GM10847 (cell line): Measurements from ENCODE around the gene ATL1.

Experiments
- POLR2A ChIP-seq: IDR thresholded peaks from 2 replicates; pipeline ENCODE4 v1.6.1; 2011; ENCODE audit not compliant: insufficient read length; ENCODE audit errors: extremely low read depth

The ATL1 gene

DNA sequence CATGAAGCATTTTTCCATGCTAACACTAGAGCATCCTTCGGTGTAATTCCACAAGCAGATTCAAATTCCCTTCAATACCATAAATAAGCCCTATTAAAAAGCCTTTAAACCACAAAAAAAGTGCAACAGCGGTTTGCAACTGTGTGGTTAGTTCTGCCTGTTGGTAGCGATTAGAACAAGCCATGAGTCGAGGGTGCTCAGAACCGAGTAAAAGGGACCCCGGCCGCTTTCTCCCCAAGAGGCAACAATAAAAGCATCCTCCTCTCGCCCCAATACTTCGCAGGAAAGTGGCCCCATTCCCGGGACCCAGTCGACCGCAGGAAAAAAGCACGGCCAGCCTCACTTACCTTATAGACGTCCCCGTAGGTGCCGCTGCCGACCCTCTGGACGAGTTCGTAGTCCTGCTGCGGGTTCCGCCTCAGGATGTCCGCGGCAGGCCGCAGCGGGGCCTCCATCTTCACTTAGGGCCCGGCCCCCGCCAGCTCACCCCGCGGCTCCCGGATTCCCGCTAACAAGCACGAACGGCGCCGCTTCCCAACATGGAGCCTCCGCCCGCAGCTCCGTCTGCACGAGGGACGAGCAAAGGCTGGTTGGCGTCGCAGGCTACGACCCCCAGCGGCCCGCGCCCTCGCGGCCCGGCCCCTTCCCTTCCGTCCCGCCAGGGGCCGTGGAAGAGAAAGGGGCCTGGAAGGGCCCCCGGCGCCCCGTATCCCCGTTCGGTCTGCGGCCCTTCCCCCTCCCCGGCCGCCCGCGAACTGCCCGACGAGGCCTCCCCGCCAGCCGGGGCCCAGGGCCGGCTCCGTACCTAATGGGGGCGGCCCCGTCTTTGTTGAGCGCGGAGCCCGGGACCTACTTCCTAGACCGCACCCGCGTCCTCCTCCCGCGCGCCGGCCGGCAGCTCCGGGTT lies 28.1 kb upstream of the ATL1 start:
- no peak for TF ChIP-seq POLR2A

DNA sequence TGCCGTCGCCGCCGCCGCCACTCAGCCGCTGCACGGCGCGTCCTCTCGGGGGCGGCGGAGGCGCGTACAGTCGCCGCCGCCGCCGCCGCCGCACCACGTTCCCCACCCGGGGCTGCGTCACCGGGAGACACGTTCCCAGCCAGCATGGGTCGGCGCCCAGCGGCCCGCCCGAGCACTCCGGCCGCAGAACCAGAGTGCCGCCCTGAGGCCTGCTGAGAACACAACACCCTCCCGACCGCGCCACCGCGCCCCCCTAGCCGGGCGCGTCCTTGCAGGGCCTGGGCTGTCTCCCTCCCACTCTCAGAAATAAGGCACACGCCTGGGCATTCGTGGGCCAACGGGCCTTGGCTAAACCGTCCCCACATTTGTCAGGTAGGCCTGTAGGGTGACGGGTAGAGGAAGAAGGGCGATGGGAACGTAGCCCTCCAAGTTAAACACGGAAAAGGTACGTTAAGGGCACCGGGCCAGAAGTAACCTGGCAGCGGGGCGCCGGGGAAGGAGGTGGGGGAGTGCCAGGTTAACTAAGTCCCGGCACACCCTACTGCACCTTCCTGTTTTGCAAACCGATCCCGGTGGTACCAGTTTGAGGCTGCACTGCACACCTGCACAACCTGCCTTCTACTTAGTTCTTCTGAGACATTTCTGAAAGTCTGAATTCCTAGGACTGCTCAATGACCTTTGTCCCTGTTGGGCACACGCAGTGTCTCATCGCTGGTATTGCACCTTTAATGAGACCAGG lies 27.3 kb upstream of the ATL1 start, which contains the start of gene MAP4K5:
TSS of gene MAP4K5 (minus strand) at position 68 of the 739 bp plus-strand sequence. CDS start 520 bp downstream, outside the sequence.
- TF ChIP-seq POLR2A: peak; percentile 51

DNA sequence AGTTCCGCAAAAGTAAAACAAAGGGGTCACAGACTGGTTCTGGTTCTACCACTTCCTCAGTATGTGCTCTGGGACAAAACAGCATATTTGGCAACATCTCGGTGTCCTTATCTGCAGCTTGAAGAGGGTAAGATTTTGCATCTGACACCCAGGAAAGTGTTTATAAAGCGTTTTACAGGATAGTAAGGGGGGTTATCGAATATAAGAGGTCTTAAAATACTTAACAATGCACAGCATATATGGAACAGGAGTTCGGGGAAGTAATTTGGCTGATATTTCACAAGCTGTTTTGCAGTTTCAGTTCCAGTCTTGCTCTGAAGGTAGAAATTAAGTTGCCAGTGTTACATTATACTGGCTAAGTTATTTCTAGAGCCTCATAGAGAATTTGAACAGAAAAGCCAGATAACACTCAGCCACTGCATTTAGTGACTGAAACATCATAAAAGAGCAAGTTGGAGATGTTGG lies 26.7 kb upstream of the ATL1 start:
- no peak for TF ChIP-seq POLR2A

DNA sequence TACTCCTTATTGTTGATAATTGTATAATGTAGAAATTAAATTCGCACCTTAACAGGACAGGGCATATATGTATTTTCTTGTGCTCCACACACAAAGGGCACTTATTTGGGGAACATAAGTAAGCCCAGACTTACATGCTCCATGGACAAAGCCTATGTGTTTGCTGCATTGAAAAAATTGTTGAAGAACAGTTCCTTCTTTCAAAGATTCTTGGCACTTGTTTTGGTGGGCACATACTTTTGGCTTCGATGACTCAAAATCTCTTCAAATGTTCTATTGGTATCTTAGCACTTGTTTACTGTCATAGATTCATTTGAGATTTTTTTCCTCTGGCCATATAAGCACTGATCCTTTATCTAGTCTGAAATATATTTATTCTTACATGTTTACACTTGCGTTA lies 26.1 kb upstream of the ATL1 start:
- TF ChIP-seq POLR2A: no peak

DNA sequence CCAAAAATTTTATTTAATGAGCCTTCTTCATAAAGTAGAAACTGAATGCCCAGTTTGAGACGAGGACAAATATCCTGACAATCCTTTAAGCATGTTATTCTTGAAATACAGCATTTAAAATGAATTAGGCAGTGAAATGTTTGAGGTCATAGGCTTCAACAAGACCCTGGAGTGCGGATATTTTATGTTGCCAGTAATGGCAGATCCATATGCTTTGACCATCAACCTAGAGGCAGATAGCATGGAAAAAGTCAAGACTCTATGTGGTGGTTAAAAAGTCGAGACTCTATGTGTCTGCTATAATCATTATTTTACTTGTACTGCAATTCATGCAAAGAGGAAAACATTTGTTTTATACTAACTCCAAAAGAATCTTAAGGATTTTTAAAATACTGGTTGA lies 25.5 kb upstream of the ATL1 start:
- TF ChIP-seq POLR2A: no peak

DNA sequence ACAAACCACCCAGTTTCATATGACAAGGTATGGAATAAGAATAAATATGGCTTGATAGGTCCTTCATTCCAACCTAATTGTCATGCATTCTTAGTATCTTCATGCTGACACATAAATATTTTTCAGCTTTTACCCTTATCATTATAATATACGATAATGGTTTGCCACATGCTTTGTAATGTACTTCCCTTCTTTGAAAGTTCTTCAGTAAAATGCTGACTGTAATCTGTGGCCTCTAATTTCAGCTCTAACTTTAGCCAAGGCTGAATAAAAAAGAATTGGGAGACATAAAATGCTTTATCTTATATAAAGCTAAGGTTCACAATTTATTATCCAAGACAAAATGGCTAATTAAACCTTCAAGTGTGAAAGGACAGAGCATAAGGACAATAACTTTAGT lies 24.9 kb upstream of the ATL1 start:
- no peak for TF ChIP-seq POLR2A

DNA sequence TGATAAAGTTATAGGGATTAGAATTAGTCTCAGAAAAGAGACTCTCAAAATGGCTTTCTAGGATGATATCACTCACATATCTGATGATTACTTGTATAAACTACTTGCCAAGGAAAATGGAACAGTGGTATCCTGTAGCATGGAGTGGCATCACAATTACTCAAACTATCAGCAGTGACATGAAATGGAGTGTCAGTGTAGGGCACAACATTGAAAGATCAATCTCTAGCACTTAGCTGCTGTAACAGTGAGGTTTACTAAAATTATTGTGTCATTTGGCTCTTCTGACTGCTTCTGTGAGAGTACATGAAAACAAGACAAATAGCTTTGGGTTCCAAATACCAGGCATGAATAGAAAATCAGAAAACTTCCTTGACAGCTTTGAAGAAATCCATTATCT lies 20.9 kb upstream of the ATL1 start:
- TF ChIP-seq POLR2A: no peak

DNA sequence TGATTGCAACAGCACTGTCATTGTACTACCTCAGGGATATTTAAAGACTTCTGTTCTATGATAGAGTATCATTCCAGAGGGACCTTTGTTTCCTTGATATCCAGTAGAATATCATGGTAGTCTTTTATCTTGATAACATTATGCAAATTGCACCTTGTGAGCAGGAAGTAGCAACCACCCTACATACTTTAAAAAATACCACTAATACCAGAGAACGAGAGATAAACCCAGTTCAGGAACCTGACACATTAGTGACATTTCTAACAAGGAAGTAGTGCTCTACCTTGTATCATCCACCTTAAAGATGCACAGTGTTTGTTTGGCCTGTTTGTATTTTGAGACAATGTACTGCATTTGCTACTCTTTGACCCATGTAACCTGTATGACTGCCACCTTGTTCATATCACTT lies 18.8 kb upstream of the ATL1 start:
- TF ChIP-seq POLR2A: no peak

DNA sequence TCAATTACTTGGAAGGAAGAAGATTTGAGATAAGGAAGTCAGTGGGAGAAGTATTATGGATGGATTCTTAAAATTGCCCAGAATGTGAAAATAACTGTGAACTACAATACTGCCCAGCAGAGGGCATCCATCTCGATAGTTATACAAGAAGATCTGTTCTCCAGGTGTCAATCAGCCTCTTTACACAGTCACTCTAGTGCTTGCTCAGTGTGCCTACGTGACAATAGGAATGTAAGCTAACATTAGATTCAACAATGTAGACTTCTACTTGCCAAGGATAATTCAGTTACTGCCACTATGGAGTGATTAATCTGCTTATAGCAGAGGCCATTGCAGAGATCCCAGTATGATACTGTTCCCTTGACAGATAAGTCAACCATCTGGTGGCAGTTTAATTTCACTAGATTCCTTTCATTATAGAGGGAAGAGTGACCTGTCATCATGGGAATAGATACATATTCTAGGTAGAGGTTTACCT lies 17.0 kb upstream of the ATL1 start:
- no peak for TF ChIP-seq POLR2A

DNA sequence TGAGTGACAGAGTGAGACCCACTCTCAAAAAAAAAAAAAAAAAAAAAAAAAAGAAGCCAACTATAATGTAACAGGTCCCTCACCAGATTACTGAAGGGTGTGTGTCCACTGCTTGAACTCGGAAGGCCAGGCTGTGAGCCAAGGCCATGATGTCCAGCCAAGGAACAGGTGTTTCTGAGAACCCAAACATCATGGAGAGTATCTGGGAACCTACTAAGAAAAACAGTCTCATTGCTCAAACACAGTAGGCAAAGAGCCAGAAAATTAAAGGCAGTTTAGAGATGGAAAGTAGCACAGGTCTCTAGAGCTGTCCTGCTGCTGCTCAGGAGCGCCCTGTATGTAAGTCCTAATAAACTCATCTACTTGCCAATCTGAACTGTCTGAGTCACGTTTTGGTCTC lies 15.0 kb upstream of the ATL1 start:
- TF ChIP-seq POLR2A: no peak

DNA sequence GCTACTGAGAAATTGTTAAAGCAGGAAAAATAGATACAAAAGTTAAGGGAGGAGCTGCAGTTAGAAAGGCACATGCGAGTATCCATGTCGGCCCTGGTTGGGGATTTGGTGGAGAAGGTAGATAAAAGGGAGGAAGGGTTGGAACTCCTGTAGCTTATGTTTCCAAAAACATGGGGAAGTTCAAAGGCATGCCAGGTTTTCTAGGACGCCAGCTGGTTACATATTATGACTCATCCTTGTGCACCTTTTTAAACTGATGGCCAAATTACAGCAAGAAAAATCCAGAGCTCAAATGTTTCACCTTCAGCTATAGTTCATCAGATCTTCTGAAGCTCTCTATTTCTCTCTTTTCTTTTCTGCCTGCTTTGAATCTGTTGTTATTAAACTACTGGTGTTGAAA lies 14.3 kb upstream of the ATL1 start:
- TF ChIP-seq POLR2A: no peak

DNA sequence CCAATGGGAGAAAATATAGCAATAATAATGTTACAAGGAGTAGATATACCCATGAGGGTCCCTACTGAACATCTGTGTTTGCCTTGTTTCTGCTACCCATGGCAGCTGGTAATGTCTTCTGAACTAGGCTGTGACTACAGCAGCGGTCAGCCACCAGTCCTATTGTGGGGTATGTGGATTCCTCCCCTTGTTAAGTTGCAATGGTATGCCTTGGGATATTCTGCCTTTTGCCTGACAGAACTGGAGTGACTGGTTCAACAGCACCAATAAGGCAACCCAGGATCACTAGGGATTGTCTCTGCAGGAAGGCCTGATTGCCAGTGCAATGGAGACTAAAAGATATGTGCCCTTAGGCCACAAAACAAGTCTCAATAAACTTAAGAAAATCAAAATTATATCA lies 9.7 kb upstream of the ATL1 start:
- no peak for TF ChIP-seq POLR2A

DNA sequence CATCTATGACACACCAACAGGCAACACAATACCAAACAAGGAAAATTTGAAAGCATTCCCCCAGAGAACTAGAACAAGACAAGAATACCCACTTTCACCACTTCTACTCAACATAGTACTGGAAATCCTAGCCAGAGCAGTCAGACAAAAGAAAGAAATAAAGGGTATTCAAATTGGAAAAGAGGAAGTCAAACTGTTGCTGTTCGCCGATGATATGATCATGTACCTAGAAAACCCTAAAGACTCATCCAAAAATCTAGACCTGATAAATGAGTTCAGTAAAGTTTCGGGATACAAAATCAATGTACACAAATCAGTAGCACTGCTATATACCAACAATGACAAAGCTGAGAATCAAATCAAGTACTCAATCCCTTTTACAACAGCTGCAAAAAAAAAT lies 8.1 kb upstream of the ATL1 start:
- TF ChIP-seq POLR2A: no peak

DNA sequence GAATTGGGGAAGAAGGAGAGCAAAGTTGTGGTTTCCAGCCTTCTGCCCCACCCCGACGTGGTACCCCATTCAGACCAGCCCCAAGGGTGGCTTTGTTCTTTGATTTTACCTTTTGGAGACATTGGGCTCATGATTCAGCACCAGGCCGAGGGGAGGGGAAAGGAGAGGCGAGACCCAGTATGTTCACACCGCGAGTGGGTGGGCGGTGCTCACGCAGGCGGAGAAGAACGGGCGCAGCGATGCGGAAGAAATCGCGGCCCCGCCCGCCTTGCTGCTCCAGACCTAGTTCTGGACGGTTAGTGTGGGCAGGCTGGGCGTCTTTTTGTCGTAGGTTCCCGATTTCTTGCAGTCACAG lies 963 bp downstream of the ATL1 start:
- TF ChIP-seq POLR2A: no peak

DNA sequence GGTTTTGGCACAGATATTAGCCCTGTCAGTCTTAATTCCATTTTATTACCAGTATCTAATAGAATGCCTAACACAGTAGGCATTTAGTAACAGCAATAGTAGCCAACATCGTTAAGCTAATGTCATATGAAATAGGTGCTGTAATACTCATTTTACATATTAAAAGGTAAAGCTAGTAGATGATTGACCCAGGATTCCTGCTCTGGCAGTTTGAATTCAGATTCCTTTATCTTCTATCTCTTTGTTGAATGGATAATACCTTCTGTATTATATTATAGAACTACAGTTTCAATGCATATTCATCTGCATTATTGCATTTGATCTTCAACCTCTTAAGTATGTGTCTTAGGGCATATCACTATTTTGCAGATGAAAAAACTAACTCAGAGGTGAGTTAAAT lies 2.9 kb downstream of the ATL1 start:
- no peak for TF ChIP-seq POLR2A

DNA sequence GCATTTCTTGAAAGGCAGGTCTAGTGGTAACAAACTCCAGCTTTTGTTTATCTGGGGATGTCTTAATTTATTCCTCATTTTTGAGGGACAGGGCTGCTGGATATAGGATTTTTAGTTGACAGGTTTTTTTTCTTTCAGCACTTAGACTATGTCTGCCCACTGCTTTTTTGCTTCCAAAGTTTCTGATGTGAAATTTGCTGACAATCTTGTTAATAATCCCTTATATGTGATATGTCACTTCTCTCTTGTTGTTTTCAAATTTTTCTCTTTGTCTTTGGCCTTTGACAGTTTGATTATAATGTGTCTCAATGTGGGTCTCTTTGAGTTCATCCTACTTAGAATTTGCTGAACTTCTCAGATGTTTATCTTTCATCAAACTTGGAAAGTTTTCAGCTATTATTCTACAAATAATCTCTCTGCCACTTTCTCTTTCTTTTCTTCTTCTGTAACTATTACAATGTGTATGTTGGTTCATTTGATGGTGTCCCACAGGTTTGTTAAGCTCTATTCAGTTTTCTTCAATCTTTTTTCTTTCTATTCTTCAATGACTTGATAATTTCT lies 9.8 kb downstream of the ATL1 start:
- TF ChIP-seq POLR2A: no peak
